HepG2 (cell line): ENCODE results near the gene OSBPL8. TPM values are rescaled to one million over a fixed set of nuclear protein-coding genes. Genes with fewer than 3 reads are reported as not detected.

Source experiments
- ATAC-seq: fragments of 200-7000 bp; cut with Tn5 transposase; 3 replicates; pipeline ENCODE4 v1.9.1; 2020; ENCODE audit warnings: mild to moderate bottlenecking, moderate library complexity
- BruUV-seq: library from RNA; stranded (reverse); fragments of 400-500 nt; replicated peaks from 2 replicates; lab custom pipeline; 2021; lab: Mats Ljungman, UMichigan
- CTCF ChIA-PET: fragments of 300-600 bp; formaldehyde crosslinking; extraction: SDS; loops from one replicate; lab custom pipeline; 2021; ENCODE audit warnings: low total read pairs, inconsistent platforms, low intra/inter-chr PET ratio; lab: Yijun Ruan, JAX
- POLR2A ChIA-PET: fragments of 350-600 bp; sonication (Branson Sonifier 250); formaldehyde crosslinking; loops from one replicate; lab custom pipeline; 2020; ENCODE audit warnings: antibody characterized with exemption, inconsistent platforms; lab: Yijun Ruan, JAX
- DNase-seq: peaks from one replicate; pipeline ENCODE4 v3.0.0-alpha.2; 2015; ENCODE audit warnings: low spot score
- FAIRE-seq: peaks from 3 replicates; lab custom pipeline; 2011; peaks lifted over from hg19 to GRCh38; lab: Jason Lieb, UNC
- H2AFZ ChIP-seq: one replicate; pipeline ENCODE4 v1.6.1; 2011; ENCODE audit warnings: low read length, inconsistent platforms
- H3K27ac ChIP-seq: fragments of 300-600 bp; 3 replicates; pipeline ENCODE4 v1.8.0; 2011; ENCODE audit warnings: mixed run types, mild to moderate bottlenecking, mixed read lengths, low read length, inconsistent platforms; ENCODE audit not compliant: insufficient read depth; ENCODE audit errors: extremely low read length
- H3K27me3 ChIP-seq, 2 experiments: fragments of 200-600 bp in 1 of 2; 2 replicates in 1 of 2; 3 replicates in 1 of 2; pipeline versions ENCODE4 v1.6.0 to v1.8.0; 2011; ENCODE audit warnings: low read length in 2 of 2, mild to moderate bottlenecking in 2 of 2, moderate library complexity in 2 of 2, inconsistent platforms in 1 of 2; ENCODE audit not compliant: insufficient read depth in 2 of 2, control insufficient read depth in 1 of 2
- H3K36me3 ChIP-seq, 2 experiments: fragments of 200-600 bp in 1 of 2; replicated peaks in 1 of 2; 2 replicates in 1 of 2; 3 replicates in 1 of 2; pipeline versions ENCODE4 v1.5.1 to v1.8.0; 2011; ENCODE audit warnings: low read length in 2 of 2, inconsistent platforms in 1 of 2; ENCODE audit not compliant: insufficient read depth in 2 of 2, control insufficient read depth in 1 of 2
- H3K4me1 ChIP-seq: 2 replicates; pipeline ENCODE4 v1.5.1; 2012; ENCODE audit warnings: low read length, inconsistent platforms; ENCODE audit not compliant: insufficient read depth
- H3K4me2 ChIP-seq: 2 replicates; pipeline ENCODE4 v1.6.0; 2011; ENCODE audit warnings: low read depth, low read length, inconsistent platforms
- H3K4me3 ChIP-seq, 3 experiments: fragments of 200-600 bp in 1 of 3; sonication (generic), shearing (Covaris generic) in 1 of 3; replicated peaks in 1 of 3; 2 replicates each; pipeline ENCODE4 v1.5.1; 2011 to 2016; ENCODE audit warnings: low read length in 3 of 3, inconsistent platforms in 2 of 3, low read depth in 2 of 3, mild to moderate bottlenecking in 2 of 3, control low read depth in 1 of 3, mixed read lengths in 1 of 3; ENCODE audit not compliant: insufficient read depth in 1 of 3
- H3K79me2 ChIP-seq: one replicate; pipeline ENCODE4 v1.6.1; 2011; ENCODE audit warnings: low read length, inconsistent platforms; ENCODE audit not compliant: insufficient read depth
- H3K9ac ChIP-seq: 2 replicates; pipeline ENCODE4 v1.6.0; 2011; ENCODE audit warnings: mild to moderate bottlenecking, low read depth, low read length, inconsistent platforms; ENCODE audit not compliant: insufficient read depth
- H3K9me3 ChIP-seq: 2 replicates; pipeline ENCODE4 v1.5.1; 2012; ENCODE audit warnings: mild to moderate bottlenecking, low read length
- H4K20me1 ChIP-seq: 2 replicates; pipeline ENCODE4 v1.6.0; 2011; ENCODE audit warnings: inconsistent platforms, mild to moderate bottlenecking, low read length, moderate library complexity; ENCODE audit not compliant: insufficient read depth
- ETV6 ChIP-seq: sonication (generic); formaldehyde crosslinking; conservative IDR thresholded peaks from 2 replicates; pipeline ENCODE4 v1.4.0; 2020; ENCODE audit warnings: missing genetic modification reagents
- IRX3 ChIP-seq: sonication (generic); formaldehyde crosslinking; IDR thresholded peaks from 2 replicates; pipeline ENCODE4 v1.8.1; 2023; ENCODE audit warnings: mild to moderate bottlenecking, low read depth, missing genetic modification reagents, borderline replicate concordance
- NR2F2 ChIP-seq: IDR thresholded peaks from 2 replicates; pipeline ENCODE4 v1.6.1; 2012; ENCODE audit warnings: low read depth, inconsistent platforms, borderline replicate concordance
- RCOR2 ChIP-seq: IDR thresholded peaks from 2 replicates; pipeline ENCODE4 v1.6.1; 2016; ENCODE audit warnings: missing biosample characterization, missing genetic modification reagents
- TP53 ChIP-seq: sonication (generic); formaldehyde crosslinking; conservative IDR thresholded peaks from 2 replicates; pipeline ENCODE4 v1.4.0; 2020; ENCODE audit warnings: missing genetic modification reagents
- XBP1 ChIP-seq: sonication (generic); formaldehyde crosslinking; IDR thresholded peaks from 2 replicates; pipeline ENCODE4 v1.5.0; 2020; ENCODE audit warnings: missing genetic modification reagents
- ZNF556 ChIP-seq: sonication (generic); formaldehyde crosslinking; IDR thresholded peaks from 2 replicates; pipeline ENCODE4 v1.4.0; 2020; ENCODE audit warnings: mild to moderate bottlenecking, missing genetic modification reagents, borderline replicate concordance
- ZNF720 ChIP-seq: sonication (generic); formaldehyde crosslinking; IDR thresholded peaks from 2 replicates; pipeline ENCODE4 v1.4.0; 2020; ENCODE audit warnings: missing genetic modification reagents
- WGBS: methylation state at CpG from one replicate; pipeline ENCODE4 v1.1.6; 2017; ENCODE audit warnings: low lambda C conversion rate; 5-methylcytosine and 5-hydroxymethylcytosine counted together
- in situ Hi-C: cut with HindIII; loops from 2 replicates; pipeline ENCODE4 v1.10.0; 2017; ENCODE audit warnings: low pct_unique_long_range_greater_than_20kb; ENCODE audit not compliant: extremely low pct_ligation_motif_present
- intact Hi-C: fragments of 100-400 bp; cut with micrococcal nuclease; formaldehyde crosslinking; loops from one replicate; pipeline ENCODE4 v1.10.0; 2022; ENCODE audit not compliant: unreplicated experiment
- polyA plus RNA-seq, 8 experiments: library from polyadenylated mRNA; depleted of rRNA in 3 of 8; stranded (reverse) in 7 of 8; unstranded in 1 of 8; fragments of >200 nt; fragmentation: Illumina TruSeq in 4 of 8; extraction: Trizol in 4 of 8; gene quantifications; 2 replicates each; pipeline versions ENCODE4 v1.2.1 to v1.2.3, GENCODE V29; 2011 to 2016; ENCODE audit warnings: low read depth in 4 of 8, missing spikeins in 1 of 8, mixed read lengths in 1 of 8; ENCODE audit not compliant: insufficient read depth in 1 of 8
- total RNA-seq, 5 experiments: library from RNA; depleted of rRNA; stranded (reverse); fragments of >200 nt; fragmentation: Illumina TruSeq; extraction: Trizol; gene quantifications; 2 replicates each; pipeline ENCODE4 v1.2.3, GENCODE V29; 2016; ENCODE audit warnings: low read depth in 1 of 5
- TF ChIP-seq, protein P1 (sequence below): sonication (generic); formaldehyde crosslinking; IDR thresholded peaks from 2 replicates; pipeline ENCODE4 v1.4.0; 2020; ENCODE audit warnings: missing genetic modification reagents
- TF ChIP-seq, protein P2 (sequence below): sonication (generic); formaldehyde crosslinking; IDR thresholded peaks from 2 replicates; pipeline ENCODE4 v1.4.0; 2020; ENCODE audit warnings: missing genetic modification reagents, mild to moderate bottlenecking, borderline replicate concordance
- TF ChIP-seq, protein P3 (sequence below): sonication (generic); formaldehyde crosslinking; IDR thresholded peaks from 2 replicates; pipeline ENCODE4 v1.5.1; 2020; ENCODE audit warnings: mild to moderate bottlenecking, missing genetic modification reagents
- TF ChIP-seq, protein P4 (sequence below): IDR thresholded peaks from 2 replicates; pipeline ENCODE4 v1.6.1; 2016; ENCODE audit warnings: missing genetic modification reagents, missing compliant biosample characterization
- TF ChIP-seq, protein P5 (sequence below): IDR thresholded peaks from 2 replicates; pipeline ENCODE4 v1.6.1; 2012; ENCODE audit warnings: inconsistent platforms

The OSBPL8 gene
- total and polyA plus RNA-seq, 2 of the 13 experiments (the other 11 are each of a cell fraction or from before 2014, with no cell fraction given): 11.0 to 33.9 TPM

DNA sequence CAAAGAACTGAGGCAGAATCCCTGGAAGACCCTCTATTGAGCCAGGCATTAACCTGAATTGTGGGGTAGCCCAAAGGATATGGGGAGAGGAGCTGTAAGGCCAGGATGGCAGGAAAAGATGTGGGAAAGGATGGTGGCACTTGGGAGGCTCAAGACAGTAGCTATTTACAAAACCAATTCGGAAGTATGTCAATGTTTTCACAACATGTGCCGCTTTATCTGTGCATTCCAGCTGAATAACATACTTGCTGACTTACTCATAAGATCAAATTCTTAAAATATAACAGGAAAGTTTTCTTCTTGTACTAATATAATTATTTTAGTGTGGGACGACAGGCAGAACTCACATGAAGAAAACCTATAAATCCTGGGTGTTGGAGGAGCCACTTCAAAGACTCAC, 222.0 kb downstream of the OSBPL8 start:
- Histone ChIP-seq H3K9me3 (no peaks in the 10 kb centered on the region), H3K4me1 (peaks cover 6% of the 10 kb centered on the region; the same call in 1 of the 2 replicates), H3K27me3 (no peaks in the 10 kb centered on the region; a peak in 1 of 5 replicates), H3K79me2 (no peaks in the 10 kb centered on the region), H3K27ac (no peak overlapping the region), H3K4me3 (no peak overlapping the region), H3K4me2 (no peak overlapping the region), H3K9ac (no peak overlapping the region), H4K20me1 (no peaks in the 10 kb centered on the region), H2AFZ (no peak overlapping the region), H3K36me3 (no peaks in the 10 kb centered on the region)
- no TSS peak for BruUV-seq
- ChIA-PET POLR2A (no interaction called here), CTCF (no interaction called here)
- intact Hi-C loops: no loop called here
- in situ Hi-C loops: no loop called here
- ATAC-seq (no peak), FAIRE-seq (no peak), DNase-seq (no peak)
- 2% methylated on average over 3 of the region's 3 CpGs for WGBS
- TF ChIP-seq ETV6: no peak
- no peak for TF ChIP-seq XBP1 (CRISPR knock-in tag)
- TF ChIP-seq ZNF556 (CRISPR knock-in tag): no peak
- TF ChIP-seq, protein P1, sequence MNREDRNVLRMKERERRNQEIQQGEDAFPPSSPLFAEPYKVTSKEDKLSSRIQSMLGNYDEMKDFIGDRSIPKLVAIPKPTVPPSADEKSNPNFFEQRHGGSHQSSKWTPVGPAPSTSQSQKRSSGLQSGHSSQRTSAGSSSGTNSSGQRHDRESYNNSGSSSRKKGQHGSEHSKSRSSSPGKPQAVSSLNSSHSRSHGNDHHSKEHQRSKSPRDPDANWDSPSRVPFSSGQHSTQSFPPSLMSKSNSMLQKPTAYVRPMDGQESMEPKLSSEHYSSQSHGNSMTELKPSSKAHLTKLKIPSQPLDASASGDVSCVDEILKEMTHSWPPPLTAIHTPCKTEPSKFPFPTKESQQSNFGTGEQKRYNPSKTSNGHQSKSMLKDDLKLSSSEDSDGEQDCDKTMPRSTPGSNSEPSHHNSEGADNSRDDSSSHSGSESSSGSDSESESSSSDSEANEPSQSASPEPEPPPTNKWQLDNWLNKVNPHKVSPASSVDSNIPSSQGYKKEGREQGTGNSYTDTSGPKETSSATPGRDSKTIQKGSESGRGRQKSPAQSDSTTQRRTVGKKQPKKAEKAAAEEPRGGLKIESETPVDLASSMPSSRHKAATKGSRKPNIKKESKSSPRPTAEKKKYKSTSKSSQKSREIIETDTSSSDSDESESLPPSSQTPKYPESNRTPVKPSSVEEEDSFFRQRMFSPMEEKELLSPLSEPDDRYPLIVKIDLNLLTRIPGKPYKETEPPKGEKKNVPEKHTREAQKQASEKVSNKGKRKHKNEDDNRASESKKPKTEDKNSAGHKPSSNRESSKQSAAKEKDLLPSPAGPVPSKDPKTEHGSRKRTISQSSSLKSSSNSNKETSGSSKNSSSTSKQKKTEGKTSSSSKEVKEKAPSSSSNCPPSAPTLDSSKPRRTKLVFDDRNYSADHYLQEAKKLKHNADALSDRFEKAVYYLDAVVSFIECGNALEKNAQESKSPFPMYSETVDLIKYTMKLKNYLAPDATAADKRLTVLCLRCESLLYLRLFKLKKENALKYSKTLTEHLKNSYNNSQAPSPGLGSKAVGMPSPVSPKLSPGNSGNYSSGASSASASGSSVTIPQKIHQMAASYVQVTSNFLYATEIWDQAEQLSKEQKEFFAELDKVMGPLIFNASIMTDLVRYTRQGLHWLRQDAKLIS (CRISPR knock-in tag): no peak
- TF ChIP-seq RCOR2: no peak
- TF ChIP-seq NR2F2: no peak
- no peak for TF ChIP-seq ZNF720 (CRISPR knock-in tag)
- TF ChIP-seq, protein P2, sequence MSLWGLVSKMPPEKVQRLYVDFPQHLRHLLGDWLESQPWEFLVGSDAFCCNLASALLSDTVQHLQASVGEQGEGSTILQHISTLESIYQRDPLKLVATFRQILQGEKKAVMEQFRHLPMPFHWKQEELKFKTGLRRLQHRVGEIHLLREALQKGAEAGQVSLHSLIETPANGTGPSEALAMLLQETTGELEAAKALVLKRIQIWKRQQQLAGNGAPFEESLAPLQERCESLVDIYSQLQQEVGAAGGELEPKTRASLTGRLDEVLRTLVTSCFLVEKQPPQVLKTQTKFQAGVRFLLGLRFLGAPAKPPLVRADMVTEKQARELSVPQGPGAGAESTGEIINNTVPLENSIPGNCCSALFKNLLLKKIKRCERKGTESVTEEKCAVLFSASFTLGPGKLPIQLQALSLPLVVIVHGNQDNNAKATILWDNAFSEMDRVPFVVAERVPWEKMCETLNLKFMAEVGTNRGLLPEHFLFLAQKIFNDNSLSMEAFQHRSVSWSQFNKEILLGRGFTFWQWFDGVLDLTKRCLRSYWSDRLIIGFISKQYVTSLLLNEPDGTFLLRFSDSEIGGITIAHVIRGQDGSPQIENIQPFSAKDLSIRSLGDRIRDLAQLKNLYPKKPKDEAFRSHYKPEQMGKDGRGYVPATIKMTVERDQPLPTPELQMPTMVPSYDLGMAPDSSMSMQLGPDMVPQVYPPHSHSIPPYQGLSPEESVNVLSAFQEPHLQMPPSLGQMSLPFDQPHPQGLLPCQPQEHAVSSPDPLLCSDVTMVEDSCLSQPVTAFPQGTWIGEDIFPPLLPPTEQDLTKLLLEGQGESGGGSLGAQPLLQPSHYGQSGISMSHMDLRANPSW (CRISPR knock-in tag): no peak
- TF ChIP-seq, protein P3, sequence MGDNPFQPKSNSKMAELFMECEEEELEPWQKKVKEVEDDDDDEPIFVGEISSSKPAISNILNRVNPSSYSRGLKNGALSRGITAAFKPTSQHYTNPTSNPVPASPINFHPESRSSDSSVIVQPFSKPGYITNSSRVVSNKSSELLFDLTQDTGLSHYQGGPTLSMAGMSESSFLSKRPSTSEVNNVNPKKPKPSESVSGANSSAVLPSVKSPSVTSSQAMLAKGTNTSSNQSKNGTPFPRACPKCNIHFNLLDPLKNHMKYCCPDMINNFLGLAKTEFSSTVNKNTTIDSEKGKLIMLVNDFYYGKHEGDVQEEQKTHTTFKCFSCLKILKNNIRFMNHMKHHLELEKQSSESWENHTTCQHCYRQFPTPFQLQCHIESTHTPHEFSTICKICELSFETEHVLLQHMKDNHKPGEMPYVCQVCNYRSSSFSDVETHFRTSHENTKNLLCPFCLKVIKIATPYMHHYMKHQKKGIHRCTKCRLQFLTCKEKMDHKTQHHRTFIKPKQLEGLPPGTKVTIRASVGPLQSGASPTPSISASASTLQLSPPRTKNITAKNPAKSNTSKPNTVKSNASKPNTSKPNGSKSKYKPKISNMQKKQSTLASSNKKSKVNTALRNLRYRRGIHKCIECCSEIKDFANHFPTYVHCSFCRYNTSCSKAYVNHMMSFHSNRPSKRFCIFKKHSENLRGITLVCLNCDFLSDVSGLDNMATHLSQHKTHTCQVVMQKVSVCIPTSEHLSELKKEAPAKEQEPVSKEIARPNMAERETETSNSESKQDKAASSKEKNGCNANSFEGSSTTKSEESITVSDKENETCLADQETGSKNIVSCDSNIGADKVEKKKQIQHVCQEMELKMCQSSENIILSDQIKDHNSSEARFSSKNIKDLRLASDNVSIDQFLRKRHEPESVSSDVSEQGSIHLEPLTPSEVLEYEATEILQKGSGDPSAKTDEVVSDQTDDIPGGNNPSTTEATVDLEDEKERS (CRISPR knock-in tag): no peak
- TF ChIP-seq, protein P4, sequence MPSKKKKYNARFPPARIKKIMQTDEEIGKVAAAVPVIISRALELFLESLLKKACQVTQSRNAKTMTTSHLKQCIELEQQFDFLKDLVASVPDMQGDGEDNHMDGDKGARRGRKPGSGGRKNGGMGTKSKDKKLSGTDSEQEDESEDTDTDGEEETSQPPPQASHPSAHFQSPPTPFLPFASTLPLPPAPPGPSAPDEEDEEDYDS (CRISPR knock-in tag): no peak
- TF ChIP-seq TP53: no peak
- TF ChIP-seq, protein P5, sequence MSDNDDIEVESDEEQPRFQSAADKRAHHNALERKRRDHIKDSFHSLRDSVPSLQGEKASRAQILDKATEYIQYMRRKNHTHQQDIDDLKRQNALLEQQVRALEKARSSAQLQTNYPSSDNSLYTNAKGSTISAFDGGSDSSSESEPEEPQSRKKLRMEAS: no peak
- no peak for TF ChIP-seq IRX3
